Hepatocyte (in vitro differentiated cells): ENCODE data around the gene STK17B. TPM values are rescaled to one million over a fixed set of nuclear protein-coding genes. Genes with fewer than 3 reads are reported as not detected.
A peak's percentile ranks its signal among the peaks of the same experiment; 100 is the strongest.

Experiments used
- DNase-seq: peaks from one replicate; pipeline ENCODE4 v3.0.0-alpha.2; 2016; ENCODE audit warnings: low spot score
- H2AFZ ChIP-seq: fragments of 200-600 bp; sonication (generic); 2 replicates; pipeline ENCODE4 v1.6.0; 2016; ENCODE audit warnings: antibody characterized with exemption, mild to moderate bottlenecking
- H3K27ac ChIP-seq: fragments of 200-600 bp; sonication (generic); 2 replicates; pipeline ENCODE4 v1.5.1; 2016; ENCODE audit warnings: mild to moderate bottlenecking
- H3K27me3 ChIP-seq: fragments of 200-600 bp; sonication (generic); 2 replicates; pipeline ENCODE4 v1.6.1; 2016
- H3K36me3 ChIP-seq: fragments of 200-600 bp; sonication (generic); replicated peaks from 2 replicates; pipeline ENCODE4 v1.5.1; 2016; ENCODE audit warnings: low read depth; ENCODE audit not compliant: insufficient read depth
- H3K4me1 ChIP-seq: fragments of 200-600 bp; sonication (generic); 2 replicates; pipeline ENCODE4 v1.5.1; 2016; ENCODE audit warnings: mild to moderate bottlenecking, moderate library complexity; ENCODE audit not compliant: insufficient read depth
- H3K4me2 ChIP-seq: fragments of 200-600 bp; sonication (generic); 2 replicates; pipeline ENCODE4 v1.6.0; 2016
- H3K4me3 ChIP-seq: fragments of 200-600 bp; sonication (generic); 2 replicates; pipeline ENCODE4 v1.5.1; 2016; ENCODE audit warnings: mild to moderate bottlenecking
- H3K79me2 ChIP-seq: fragments of 200-600 bp; sonication (generic); 2 replicates; pipeline ENCODE4 v1.6.0; 2017; ENCODE audit warnings: mild to moderate bottlenecking
- H3K9me2 ChIP-seq: fragments of 200-600 bp; sonication (generic); replicated peaks from 2 replicates; pipeline ENCODE4 v1.6.0; 2017; ENCODE audit warnings: mild to moderate bottlenecking; ENCODE audit not compliant: insufficient read depth
- H3K9me3 ChIP-seq: fragments of 200-600 bp; sonication (generic); 2 replicates; pipeline ENCODE4 v1.5.1; 2016; ENCODE audit warnings: low read depth, mild to moderate bottlenecking
- H4K20me1 ChIP-seq: fragments of 200-600 bp; sonication (generic); 2 replicates; pipeline ENCODE4 v1.6.0; 2016; ENCODE audit warnings: mild to moderate bottlenecking; ENCODE audit not compliant: insufficient read depth, poor library complexity, severe bottlenecking
- CTCF ChIP-seq: fragments of 200-600 bp; sonication (generic); IDR thresholded peaks from 2 replicates; pipeline ENCODE4 v1.5.1; 2016; ENCODE audit warnings: antibody characterized with exemption, mild to moderate bottlenecking; ENCODE audit not compliant: poor library complexity
- EZH2 ChIP-seq: fragments of 200-600 bp; sonication (generic); IDR thresholded peaks from 2 replicates; pipeline ENCODE4 v1.6.1; 2016; ENCODE audit warnings: antibody characterized with exemption, mild to moderate bottlenecking, borderline replicate concordance
- EZH2phosphoT487 ChIP-seq: fragments of 200-600 bp; sonication (generic); IDR thresholded peaks from one replicate; pipeline ENCODE4 v1.6.1; 2018; ENCODE audit warnings: antibody characterized with exemption, mild to moderate bottlenecking, low read depth, moderate library complexity; ENCODE audit not compliant: unreplicated experiment, severe bottlenecking
- WGBS: methylation state at CpG from one replicate; pipeline ENCODE4 v1.1.6; 2016; ENCODE audit warnings: low lambda C conversion rate; ENCODE audit errors: missing lambda C conversion rate; 5-methylcytosine and 5-hydroxymethylcytosine counted together
- polyA plus RNA-seq: library from polyadenylated mRNA; unstranded; fragments of >200 nt; fragmentation: Nextera tagmentation; extraction: Ambion mirVana; gene quantifications from 2 replicates; pipeline ENCODE4 v1.2.1, GENCODE V29; 2016
- total RNA-seq: library from RNA; depleted of rRNA; stranded (reverse); fragments of >200 nt; gene quantifications from 2 replicates; pipeline ENCODE4 v1.2.3, GENCODE V29; 2014

The STK17B gene
- total and polyA plus RNA-seq, 2 experiments from 2014 or later = 6.4 to 45.5 TPM

- H3K4me3 ChIP-seq = no peak overlapping the region
- H3K27me3 ChIP-seq = no peaks in the 10 kb centered on the region
- H3K36me3 ChIP-seq = no peaks in the 10 kb centered on the region
- H4K20me1 ChIP-seq = peaks cover 4% of the 10 kb centered on the region
- no peak overlapping the region for H2AFZ ChIP-seq
- no peaks in the 10 kb centered on the region for H3K4me1 ChIP-seq
- H3K4me2 ChIP-seq = no peak overlapping the region
- no peaks in the 10 kb centered on the region for H3K9me2 ChIP-seq
- H3K79me2 ChIP-seq = peaks cover 76% of the 10 kb centered on the region
- no peaks in the 10 kb centered on the region for H3K9me3 ChIP-seq
- WGBS = 98% methylated on average over 6 of the region's 6 CpGs
- DNase-seq = no peak
- H3K27ac ChIP-seq = no peak overlapping the region
- no peak for TF ChIP-seq EZH2
Observed at GRCh38 chr2:196162586-196163175, 8.7 kb downstream of the STK17B start.

DNA sequence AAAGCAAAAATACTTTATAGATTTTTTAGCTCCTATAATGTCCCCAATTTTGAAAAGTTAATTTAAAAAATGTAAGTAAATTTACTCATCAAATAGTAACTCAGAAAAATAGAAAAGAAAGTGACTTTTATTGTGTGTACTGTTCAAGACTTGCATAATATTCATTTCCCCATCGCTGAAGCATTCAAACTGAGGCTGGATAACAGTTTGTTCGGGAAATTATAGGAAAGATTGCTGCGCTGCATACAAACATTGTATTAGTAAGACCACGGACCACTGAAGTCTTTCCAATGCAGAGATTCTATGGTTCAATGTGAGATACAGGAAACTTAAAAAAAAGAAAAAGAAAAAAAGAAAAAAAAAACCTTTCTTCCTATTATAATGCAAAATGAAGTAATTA is 10.4 kb downstream of the STK17B start:
- no peaks in the 10 kb centered on the region for H4K20me1 ChIP-seq
- H3K4me1 ChIP-seq = no peaks in the 10 kb centered on the region
- no peaks in the 10 kb centered on the region for H3K27me3 ChIP-seq
- H3K36me3 ChIP-seq = no peaks in the 10 kb centered on the region
- H3K9me3 ChIP-seq = no peaks in the 10 kb centered on the region
- H3K4me3 ChIP-seq = no peak overlapping the region
- TF ChIP-seq CTCF (no peak), EZH2 (no peak), EZH2phosphoT487 (no peak)
- H3K9me2 ChIP-seq = no peaks in the 10 kb centered on the region
- H3K4me2 ChIP-seq = no peak overlapping the region
- peaks cover 59% of the 10 kb centered on the region for H3K79me2 ChIP-seq
- no peak overlapping the region for H3K27ac ChIP-seq
- DNase-seq = no peak
- 97% methylated on average over 4 of the region's 4 CpGs for WGBS
- H2AFZ ChIP-seq = no peak overlapping the region

DNA sequence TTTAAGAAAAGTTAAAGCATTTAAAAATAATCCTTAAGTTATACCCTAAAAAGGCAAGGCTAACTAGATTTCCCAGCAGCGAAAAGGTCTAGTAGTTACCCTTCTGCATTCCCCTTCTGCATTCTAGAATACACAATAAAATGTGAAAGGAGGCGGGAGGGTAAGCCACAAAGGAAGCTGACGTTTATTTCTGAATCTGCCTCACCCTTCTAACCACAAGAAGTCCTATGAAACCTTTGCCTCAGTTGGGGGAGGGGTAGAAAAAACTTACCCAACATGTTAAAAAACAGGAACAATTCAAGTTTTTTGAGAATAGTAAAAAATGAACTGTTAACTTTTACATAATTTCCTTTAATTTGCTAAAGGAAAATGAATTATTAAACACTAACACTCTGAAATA is 11.3 kb downstream of the STK17B start:
- TF ChIP-seq EZH2phosphoT487 (no peak), CTCF (no peak), EZH2 (no peak)
- no peak overlapping the region for H3K4me2 ChIP-seq
- H3K36me3 ChIP-seq = no peaks in the 10 kb centered on the region
- H3K9me2 ChIP-seq = no peaks in the 10 kb centered on the region
- peak overlapping the region; percentile 14 for H3K27ac ChIP-seq
- H3K79me2 ChIP-seq = peaks cover 51% of the 10 kb centered on the region
- H3K4me1 ChIP-seq = no peaks in the 10 kb centered on the region
- no peak overlapping the region for H2AFZ ChIP-seq
- DNase-seq = peak; percentile 36
- 32% methylated on average over 3 of the region's 3 CpGs for WGBS
- H3K9me3 ChIP-seq = no peaks in the 10 kb centered on the region
- no peaks in the 10 kb centered on the region for H3K27me3 ChIP-seq
- H3K4me3 ChIP-seq = no peak overlapping the region
- no peaks in the 10 kb centered on the region for H4K20me1 ChIP-seq

DNA sequence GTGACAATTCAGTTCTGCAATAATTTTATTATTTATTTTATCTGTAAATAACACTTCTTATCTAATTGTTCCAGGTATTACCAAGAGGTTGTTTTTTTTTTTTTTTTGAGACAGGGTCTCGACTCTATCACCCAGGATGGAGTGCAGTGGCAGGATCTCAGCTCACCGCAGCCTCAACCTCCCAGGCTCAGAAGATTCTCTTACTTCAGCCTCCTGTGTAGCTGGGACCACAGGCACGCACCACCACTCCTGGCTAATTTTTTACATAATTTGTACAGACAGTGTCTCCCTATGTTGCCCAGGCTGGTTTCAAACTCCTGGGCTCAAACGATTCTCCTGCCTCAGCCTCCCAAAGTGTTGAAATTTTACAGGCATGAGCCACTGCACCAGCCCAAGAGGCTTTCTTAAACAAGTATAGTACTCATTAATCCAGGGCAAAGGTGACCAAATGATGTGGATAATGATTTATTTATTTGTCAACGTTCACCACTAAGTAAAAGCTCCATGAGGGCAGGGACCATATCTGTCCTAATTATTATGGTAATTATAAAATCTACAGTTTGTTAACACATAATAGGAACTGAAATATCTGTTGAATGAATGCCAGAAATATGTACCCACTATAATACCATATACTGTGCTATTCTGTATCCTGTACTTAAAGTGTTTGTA is 12.0 kb downstream of the STK17B start:
- TF ChIP-seq EZH2phosphoT487 = no peak
- no peak for TF ChIP-seq CTCF
- TF ChIP-seq EZH2 = no peak
- Histone ChIP-seq H3K36me3 (no peaks in the 10 kb centered on the region), H3K9me2 (no peaks in the 10 kb centered on the region), H4K20me1 (no peaks in the 10 kb centered on the region), H3K4me1 (no peaks in the 10 kb centered on the region), H3K27me3 (no peaks in the 10 kb centered on the region), H3K4me3 (no peak overlapping the region), H2AFZ (no peak overlapping the region), H3K27ac (peak overlapping the region; percentile 14), H3K79me2 (peaks cover 44% of the 10 kb centered on the region), H3K4me2 (no peak overlapping the region), H3K9me3 (no peaks in the 10 kb centered on the region)
- no peak for DNase-seq
- 89% methylated on average over 5 of the region's 5 CpGs for WGBS
